ENCODE measurements around the gene TMOD1. TPM values are rescaled to one million over a fixed set of nuclear protein-coding genes. Genes with fewer than 3 reads are reported as not detected.

Gene TMOD1
- total and polyA plus RNA-seq, 2 experiments from 2014 or later = 0.69 to 4.5 TPM

DNA sequence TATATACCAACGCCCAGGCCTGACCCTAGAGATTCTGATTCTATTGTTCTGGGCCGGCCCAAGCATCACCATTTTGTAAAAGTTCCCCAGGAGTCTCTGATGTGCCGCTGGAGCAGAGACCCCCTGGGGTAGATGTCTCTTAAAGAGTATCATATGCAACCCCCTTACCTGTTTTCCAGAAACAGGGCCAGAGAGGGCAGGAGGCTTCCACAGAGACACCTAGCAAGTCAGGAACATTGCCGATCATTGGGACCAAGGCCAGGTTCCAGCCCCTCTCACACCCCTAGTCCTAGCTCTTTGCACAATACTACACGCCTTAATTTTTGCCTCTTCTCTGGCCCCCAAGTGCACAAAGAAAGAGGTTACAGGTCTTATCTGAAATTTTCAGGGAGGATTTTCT, 63.8 kb downstream of the TMOD1 start (continued):
- TF ChIP-seq, protein P1, sequence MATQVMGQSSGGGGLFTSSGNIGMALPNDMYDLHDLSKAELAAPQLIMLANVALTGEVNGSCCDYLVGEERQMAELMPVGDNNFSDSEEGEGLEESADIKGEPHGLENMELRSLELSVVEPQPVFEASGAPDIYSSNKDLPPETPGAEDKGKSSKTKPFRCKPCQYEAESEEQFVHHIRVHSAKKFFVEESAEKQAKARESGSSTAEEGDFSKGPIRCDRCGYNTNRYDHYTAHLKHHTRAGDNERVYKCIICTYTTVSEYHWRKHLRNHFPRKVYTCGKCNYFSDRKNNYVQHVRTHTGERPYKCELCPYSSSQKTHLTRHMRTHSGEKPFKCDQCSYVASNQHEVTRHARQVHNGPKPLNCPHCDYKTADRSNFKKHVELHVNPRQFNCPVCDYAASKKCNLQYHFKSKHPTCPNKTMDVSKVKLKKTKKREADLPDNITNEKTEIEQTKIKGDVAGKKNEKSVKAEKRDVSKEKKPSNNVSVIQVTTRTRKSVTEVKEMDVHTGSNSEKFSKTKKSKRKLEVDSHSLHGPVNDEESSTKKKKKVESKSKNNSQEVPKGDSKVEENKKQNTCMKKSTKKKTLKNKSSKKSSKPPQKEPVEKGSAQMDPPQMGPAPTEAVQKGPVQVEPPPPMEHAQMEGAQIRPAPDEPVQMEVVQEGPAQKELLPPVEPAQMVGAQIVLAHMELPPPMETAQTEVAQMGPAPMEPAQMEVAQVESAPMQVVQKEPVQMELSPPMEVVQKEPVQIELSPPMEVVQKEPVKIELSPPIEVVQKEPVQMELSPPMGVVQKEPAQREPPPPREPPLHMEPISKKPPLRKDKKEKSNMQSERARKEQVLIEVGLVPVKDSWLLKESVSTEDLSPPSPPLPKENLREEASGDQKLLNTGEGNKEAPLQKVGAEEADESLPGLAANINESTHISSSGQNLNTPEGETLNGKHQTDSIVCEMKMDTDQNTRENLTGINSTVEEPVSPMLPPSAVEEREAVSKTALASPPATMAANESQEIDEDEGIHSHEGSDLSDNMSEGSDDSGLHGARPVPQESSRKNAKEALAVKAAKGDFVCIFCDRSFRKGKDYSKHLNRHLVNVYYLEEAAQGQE (IDR thresholded peaks at IDR 0.05; ENCODE audit: unreplicated experiment) = no peak
- TF ChIP-seq POLR2AphosphoS5 (IDR thresholded peaks at IDR 0.05; ENCODE audit: low read depth) (no peak), NANOG (IDR thresholded peaks at IDR 0.05; ENCODE audit: borderline replicate concordance) (no peak), CREB1 (CRISPR knock-in tag; IDR thresholded peaks at IDR 0.05; ENCODE audit: low read depth) (no peak), EZH2phosphoT487 (IDR thresholded peaks at IDR 0.05; ENCODE audit: unreplicated experiment) (no peak)
- TF ChIP-seq, protein P2, sequence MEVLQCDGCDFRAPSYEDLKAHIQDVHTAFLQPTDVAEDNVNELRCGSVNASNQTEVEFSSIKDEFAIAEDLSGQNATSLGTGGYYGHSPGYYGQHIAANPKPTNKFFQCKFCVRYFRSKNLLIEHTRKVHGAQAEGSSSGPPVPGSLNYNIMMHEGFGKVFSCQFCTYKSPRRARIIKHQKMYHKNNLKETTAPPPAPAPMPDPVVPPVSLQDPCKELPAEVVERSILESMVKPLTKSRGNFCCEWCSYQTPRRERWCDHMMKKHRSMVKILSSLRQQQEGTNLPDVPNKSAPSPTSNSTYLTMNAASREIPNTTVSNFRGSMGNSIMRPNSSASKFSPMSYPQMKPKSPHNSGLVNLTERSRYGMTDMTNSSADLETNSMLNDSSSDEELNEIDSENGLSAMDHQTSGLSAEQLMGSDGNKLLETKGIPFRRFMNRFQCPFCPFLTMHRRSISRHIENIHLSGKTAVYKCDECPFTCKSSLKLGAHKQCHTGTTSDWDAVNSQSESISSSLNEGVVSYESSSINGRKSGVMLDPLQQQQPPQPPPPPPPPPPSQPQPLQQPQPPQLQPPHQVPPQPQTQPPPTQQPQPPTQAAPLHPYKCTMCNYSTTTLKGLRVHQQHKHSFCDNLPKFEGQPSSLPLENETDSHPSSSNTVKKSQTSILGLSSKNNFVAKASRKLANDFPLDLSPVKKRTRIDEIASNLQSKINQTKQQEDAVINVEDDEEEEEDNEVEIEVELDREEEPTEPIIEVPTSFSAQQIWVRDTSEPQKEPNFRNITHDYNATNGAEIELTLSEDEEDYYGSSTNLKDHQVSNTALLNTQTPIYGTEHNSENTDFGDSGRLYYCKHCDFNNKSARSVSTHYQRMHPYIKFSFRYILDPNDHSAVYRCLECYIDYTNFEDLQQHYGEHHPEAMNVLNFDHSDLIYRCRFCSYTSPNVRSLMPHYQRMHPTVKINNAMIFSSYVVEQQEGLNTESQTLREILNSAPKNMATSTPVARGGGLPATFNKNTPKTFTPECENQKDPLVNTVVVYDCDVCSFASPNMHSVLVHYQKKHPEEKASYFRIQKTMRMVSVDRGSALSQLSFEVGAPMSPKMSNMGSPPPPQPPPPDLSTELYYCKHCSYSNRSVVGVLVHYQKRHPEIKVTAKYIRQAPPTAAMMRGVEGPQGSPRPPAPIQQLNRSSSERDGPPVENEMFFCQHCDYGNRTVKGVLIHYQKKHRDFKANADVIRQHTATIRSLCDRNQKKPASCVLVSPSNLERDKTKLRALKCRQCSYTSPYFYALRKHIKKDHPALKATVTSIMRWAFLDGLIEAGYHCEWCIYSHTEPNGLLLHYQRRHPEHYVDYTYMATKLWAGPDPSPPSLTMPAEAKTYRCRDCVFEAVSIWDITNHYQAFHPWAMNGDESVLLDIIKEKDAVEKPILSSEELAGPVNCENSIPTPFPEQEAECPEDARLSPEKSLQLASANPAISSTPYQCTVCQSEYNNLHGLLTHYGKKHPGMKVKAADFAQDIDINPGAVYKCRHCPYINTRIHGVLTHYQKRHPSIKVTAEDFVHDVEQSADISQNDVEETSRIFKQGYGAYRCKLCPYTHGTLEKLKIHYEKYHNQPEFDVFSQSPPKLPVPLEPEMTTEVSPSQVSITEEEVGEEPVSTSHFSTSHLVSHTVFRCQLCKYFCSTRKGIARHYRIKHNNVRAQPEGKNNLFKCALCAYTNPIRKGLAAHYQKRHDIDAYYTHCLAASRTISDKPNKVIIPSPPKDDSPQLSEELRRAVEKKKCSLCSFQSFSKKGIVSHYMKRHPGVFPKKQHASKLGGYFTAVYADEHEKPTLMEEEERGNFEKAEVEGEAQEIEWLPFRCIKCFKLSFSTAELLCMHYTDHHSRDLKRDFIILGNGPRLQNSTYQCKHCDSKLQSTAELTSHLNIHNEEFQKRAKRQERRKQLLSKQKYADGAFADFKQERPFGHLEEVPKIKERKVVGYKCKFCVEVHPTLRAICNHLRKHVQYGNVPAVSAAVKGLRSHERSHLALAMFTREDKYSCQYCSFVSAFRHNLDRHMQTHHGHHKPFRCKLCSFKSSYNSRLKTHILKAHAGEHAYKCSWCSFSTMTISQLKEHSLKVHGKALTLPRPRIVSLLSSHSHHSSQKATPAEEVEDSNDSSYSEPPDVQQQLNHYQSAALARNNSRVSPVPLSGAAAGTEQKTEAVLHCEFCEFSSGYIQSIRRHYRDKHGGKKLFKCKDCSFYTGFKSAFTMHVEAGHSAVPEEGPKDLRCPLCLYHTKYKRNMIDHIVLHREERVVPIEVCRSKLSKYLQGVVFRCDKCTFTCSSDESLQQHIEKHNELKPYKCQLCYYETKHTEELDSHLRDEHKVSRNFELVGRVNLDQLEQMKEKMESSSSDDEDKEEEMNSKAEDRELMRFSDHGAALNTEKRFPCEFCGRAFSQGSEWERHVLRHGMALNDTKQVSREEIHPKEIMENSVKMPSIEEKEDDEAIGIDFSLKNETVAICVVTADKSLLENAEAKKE (CRISPR knock-in tag; IDR thresholded peaks at IDR 0.05) = no peak
- TF ChIP-seq, protein P3, sequence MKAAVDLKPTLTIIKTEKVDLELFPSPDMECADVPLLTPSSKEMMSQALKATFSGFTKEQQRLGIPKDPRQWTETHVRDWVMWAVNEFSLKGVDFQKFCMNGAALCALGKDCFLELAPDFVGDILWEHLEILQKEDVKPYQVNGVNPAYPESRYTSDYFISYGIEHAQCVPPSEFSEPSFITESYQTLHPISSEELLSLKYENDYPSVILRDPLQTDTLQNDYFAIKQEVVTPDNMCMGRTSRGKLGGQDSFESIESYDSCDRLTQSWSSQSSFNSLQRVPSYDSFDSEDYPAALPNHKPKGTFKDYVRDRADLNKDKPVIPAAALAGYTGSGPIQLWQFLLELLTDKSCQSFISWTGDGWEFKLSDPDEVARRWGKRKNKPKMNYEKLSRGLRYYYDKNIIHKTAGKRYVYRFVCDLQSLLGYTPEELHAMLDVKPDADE (IDR thresholded peaks at IDR 0.05) = no peak

Measured in GM23338 (cell line).